H1 (cell line): Measurements from ENCODE around the gene SH3GL1. TPM values are rescaled to one million over a fixed set of nuclear protein-coding genes. Genes with fewer than 3 reads are reported as not detected.

Experiments used
- CTCF ChIA-PET: fragments of 300-600 bp; sonication (Branson Sonifier 250); formaldehyde crosslinking; loops from one replicate; lab custom pipeline; 2021; ENCODE audit not compliant: partially characterized antibody; lab: Charles Lee
- POLR2A ChIA-PET: fragments of 300-600 bp; sonication (Branson Sonifier 250); formaldehyde crosslinking; loops from one replicate; lab custom pipeline; 2021; ENCODE audit warnings: inconsistent platforms; ENCODE audit not compliant: partially characterized antibody; lab: Charles Lee
- DNase-seq, 2 experiments: peaks; one replicate each; pipeline versions ENCODE4 v3.0.0 to v3.0.0-alpha.2; 2010 to 2022; ENCODE audit warnings: low spot score in 2 of 2, low read depth in 1 of 2, mixed read lengths in 1 of 2
- FAIRE-seq: peaks from 2 replicates; lab custom pipeline; 2011; peaks lifted over from hg19 to GRCh38; lab: Jason Lieb, UNC
- H2AFZ ChIP-seq: 2 replicates; pipeline ENCODE4 v1.8.1; 2012; ENCODE audit warnings: low read length, inconsistent platforms
- H2AK5ac ChIP-seq: 2 replicates; pipeline ENCODE4 v1.6.1; 2013; ENCODE audit warnings: low read depth, low read length
- H2BK120ac ChIP-seq: replicated peaks from 2 replicates; pipeline ENCODE3; 2013; ENCODE audit warnings: low read depth, low read length, inconsistent platforms
- H2BK12ac ChIP-seq: 2 replicates; pipeline ENCODE4 v1.6.1; 2013; ENCODE audit warnings: low read depth, low read length
- H2BK15ac ChIP-seq: 2 replicates; pipeline ENCODE4 v1.6.1; 2013; ENCODE audit warnings: low read length
- H2BK20ac ChIP-seq: 2 replicates; pipeline ENCODE4 v1.6.1; 2013; ENCODE audit warnings: low read length
- H2BK5ac ChIP-seq: 2 replicates; pipeline ENCODE4 v1.6.1; 2013; ENCODE audit warnings: low read depth, low read length
- H3K14ac ChIP-seq: 2 replicates; pipeline ENCODE4 v1.6.1; 2013; ENCODE audit warnings: inconsistent platforms; ENCODE audit not compliant: insufficient read length
- H3K18ac ChIP-seq: 2 replicates; pipeline ENCODE4 v1.6.1; 2013; ENCODE audit warnings: low read length; ENCODE audit errors: extremely low read depth
- H3K23ac ChIP-seq: 2 replicates; pipeline ENCODE4 v1.6.1; 2013; ENCODE audit warnings: inconsistent platforms; ENCODE audit not compliant: insufficient read length
- H3K23me2 ChIP-seq: 2 replicates; pipeline ENCODE4 v1.6.1; 2013; ENCODE audit warnings: low read depth, low read length
- H3K27ac ChIP-seq: 2 replicates; pipeline ENCODE4 v1.6.1; 2011; ENCODE audit warnings: low read depth, low read length, inconsistent platforms
- H3K27me3 ChIP-seq, 4 experiments: replicated peaks in 1 of 4; 1 replicate in 1 of 4; 2 replicates in 3 of 4; pipeline versions ENCODE4 v1.6.1 to v1.8.1; 2011 to 2013; ENCODE audit warnings: low read length in 3 of 4, mild to moderate bottlenecking in 3 of 4, inconsistent platforms in 2 of 4, mixed read lengths in 2 of 4, moderate library complexity in 1 of 4; ENCODE audit not compliant: control insufficient read depth in 3 of 4, insufficient read depth in 3 of 4; ENCODE audit errors: extremely low read depth in 1 of 4
- H3K36me3 ChIP-seq, 4 experiments: 2 replicates each; pipeline versions ENCODE4 v1.6.1 to v1.8.1; 2011 to 2013; ENCODE audit warnings: mild to moderate bottlenecking in 4 of 4, low read length in 3 of 4, moderate library complexity in 2 of 4, control low read depth in 1 of 4, inconsistent platforms in 1 of 4; ENCODE audit not compliant: insufficient read depth in 4 of 4, control insufficient read depth in 2 of 4
- H3K4ac ChIP-seq: replicated peaks from 2 replicates; pipeline ENCODE3; 2013; ENCODE audit warnings: low read length, low read depth, mixed read lengths, inconsistent platforms; ENCODE audit not compliant: insufficient read length
- H3K4me1 ChIP-seq, 4 experiments: replicated peaks in 1 of 4; 1 replicate in 1 of 4; 2 replicates in 3 of 4; pipeline versions ENCODE4 v1.6.1 to v1.8.1; 2011 to 2013; ENCODE audit warnings: low read length in 3 of 4, inconsistent platforms in 2 of 4, mixed read lengths in 1 of 4; ENCODE audit not compliant: insufficient read depth in 4 of 4, control insufficient read depth in 3 of 4
- H3K4me2 ChIP-seq, 2 experiments: 2 replicates each; pipeline versions ENCODE4 v1.6.1 to v1.8.1; 2011 to 2013; ENCODE audit warnings: low read depth in 2 of 2, low read length in 2 of 2, control low read depth in 1 of 2, inconsistent platforms in 1 of 2, mild to moderate bottlenecking in 1 of 2; ENCODE audit not compliant: insufficient read depth in 1 of 2
- H3K4me3 ChIP-seq, 4 experiments: fragments of 200-600, 300-600 bp in 1 of 4; sonication (generic), shearing (Covaris generic), sonication (Bioruptor Twin) in 1 of 4; 2 replicates each; pipeline versions ENCODE4 v1.5.1 to v1.8.1; 2011 to 2016; ENCODE audit warnings: low read length in 4 of 4, low read depth in 3 of 4, control low read depth in 2 of 4, inconsistent platforms in 2 of 4, mild to moderate bottlenecking in 2 of 4, mixed read lengths in 1 of 4, moderate library complexity in 1 of 4; ENCODE audit not compliant: insufficient read depth in 2 of 4; ENCODE audit errors: extremely low read depth in 1 of 4
- H3K56ac ChIP-seq: replicated peaks from 2 replicates; pipeline ENCODE3; 2013; ENCODE audit warnings: low read depth, mild to moderate bottlenecking, mixed read lengths, low read length, inconsistent platforms; ENCODE audit not compliant: insufficient read length
- H3K79me1 ChIP-seq: 2 replicates; pipeline ENCODE4 v1.6.1; 2013; ENCODE audit warnings: low read depth, low read length, control low read depth
- H3K79me2 ChIP-seq, 2 experiments: 2 replicates each; pipeline versions ENCODE4 v1.6.1 to v1.8.1; 2012 to 2013; ENCODE audit warnings: low read length in 2 of 2, mild to moderate bottlenecking in 2 of 2, inconsistent platforms in 1 of 2; ENCODE audit not compliant: insufficient read depth in 2 of 2, control insufficient read depth in 1 of 2
- H3K9ac ChIP-seq, 4 experiments: replicated peaks in 1 of 4; 1 replicate in 1 of 4; 2 replicates in 3 of 4; pipeline versions ENCODE4 v1.6.1 to v1.8.1; 2011 to 2013; ENCODE audit warnings: low read depth in 3 of 4, low read length in 3 of 4, control low read depth in 2 of 4, mild to moderate bottlenecking in 2 of 4, moderate library complexity in 2 of 4, inconsistent platforms in 1 of 4; ENCODE audit errors: extremely low read depth in 1 of 4
- H3K9me3 ChIP-seq, 2 experiments: 2 replicates each; pipeline versions ENCODE4 v1.6.1 to v1.8.1; 2012 to 2013; ENCODE audit warnings: mild to moderate bottlenecking in 2 of 2, moderate library complexity in 2 of 2, control low read depth in 1 of 2, inconsistent platforms in 1 of 2, low read depth in 1 of 2, low read length in 1 of 2, mixed read lengths in 1 of 2; ENCODE audit not compliant: insufficient read depth in 2 of 2
- H4K20me1 ChIP-seq, 2 experiments: replicated peaks in 1 of 2; 2 replicates each; pipeline versions ENCODE3 to v1.8.1; 2011 to 2013; ENCODE audit warnings: inconsistent platforms in 2 of 2, low read length in 2 of 2, mild to moderate bottlenecking in 1 of 2; ENCODE audit not compliant: insufficient read depth in 2 of 2, control insufficient read depth in 1 of 2
- H4K5ac ChIP-seq: 2 replicates; pipeline ENCODE4 v1.6.1; 2013; ENCODE audit warnings: low read length, low read depth, mixed read lengths, inconsistent platforms; ENCODE audit not compliant: insufficient read length
- H4K8ac ChIP-seq: 2 replicates; pipeline ENCODE4 v1.8.0; 2013; ENCODE audit warnings: mild to moderate bottlenecking, moderate library complexity, low read length, inconsistent platforms; ENCODE audit not compliant: insufficient read depth; ENCODE audit errors: extremely low read depth
- H4K91ac ChIP-seq: replicated peaks from 2 replicates; pipeline ENCODE3; 2013; ENCODE audit warnings: low read length, mixed read lengths, inconsistent platforms; ENCODE audit not compliant: insufficient read length
- KDM1A ChIP-seq: fragments of 200-600, 300-600 bp; sonication (generic); IDR thresholded peaks from 2 replicates; pipeline ENCODE4 v1.7.1; 2016; ENCODE audit warnings: mild to moderate bottlenecking, low read length, borderline replicate concordance
- MAX ChIP-seq: IDR thresholded peaks from 2 replicates; pipeline ENCODE4 v1.6.1; 2012; ENCODE audit warnings: inconsistent platforms
- TAF7 ChIP-seq: optimal IDR thresholded peaks from 2 replicates; pipeline ENCODE3; 2011; ENCODE audit warnings: low read depth, mild to moderate bottlenecking, inconsistent platforms, low read length, moderate library complexity, borderline replicate concordance
- TBP ChIP-seq: IDR thresholded peaks from 2 replicates; pipeline ENCODE4 v1.6.1; 2011; ENCODE audit warnings: low read depth, low read length, improper control_type of control experiment
- whole genome bisulfite sequencing, 2 experiments: shearing (Covaris generic) in 1 of 2; methylation state at CpG; one replicate each; pipeline versions ENCODE4 v1.1.6 to v1.1.7; 2013 to 2015; ENCODE audit warnings: low lambda C conversion rate in 2 of 2, mixed read lengths in 2 of 2, inconsistent platforms in 1 of 2, low coverage in 1 of 2, missing lambda C conversion rate in 1 of 2; ENCODE audit not compliant: insufficient replicate concordance in 2 of 2, insufficient coverage in 1 of 2, insufficient read length in 1 of 2; ENCODE audit errors: extremely low coverage in 1 of 2, missing lambda C conversion rate in 1 of 2; 5-methylcytosine and 5-hydroxymethylcytosine counted together
- polyA plus RNA-seq, 7 experiments: library from polyadenylated mRNA; depleted of rRNA in 3 of 7; stranded (reverse) in 5 of 7; unstranded in 2 of 7; fragments of >200 nt in 5 of 7; fragments of 200-250 nt in 2 of 7; gene quantifications; 1 replicate in 5 of 7; 2 replicates in 1 of 7; 4 replicates in 1 of 7; pipeline versions ENCODE4 v1.2.1 to v1.2.3, GENCODE V29; 2011 to 2013; ENCODE audit warnings: missing spikeins in 2 of 7, mixed read lengths in 2 of 7
- total RNA-seq: library from RNA; stranded (reverse); fragmentation: NEBNext Ultra II Directional; extraction: Animal tissue kit (Norgen Biotek cat#: 25700); gene quantifications from 2 replicates; pipeline ENCODE4 v1.2.1, GENCODE V29; 2021

SH3GL1 gene
- total and polyA plus RNA-seq, 2 of the 8 experiments (the other 6 are each of a cell fraction or from before 2014, with no cell fraction given) = 81.5 to 102 TPM

GRCh38 chr19:4363571-4364304 lies 36.6 kb downstream of the SH3GL1 start:
- Histone ChIP-seq H2BK120ac (no peak overlapping the region), H3K9me3 (no peaks in the 10 kb centered on the region), H3K36me3 (peaks cover 8 to 16% (median 11%) of the 10 kb centered on the region in 4 experiments; a peak in 5 of 8 replicates), H3K27ac (no peak overlapping the region), H2AFZ (no peak overlapping the region), H2BK12ac (no peak overlapping the region), H3K4me2 (no peak overlapping the region), H3K18ac (no peak overlapping the region), H3K4me1 (peaks cover 0 to 16% (median 3%) of the 10 kb centered on the region in 4 experiments; a peak in 3 of 7 replicates), H3K79me2 (no peaks in the 10 kb centered on the region), H3K27me3 (no peaks in the 10 kb centered on the region), H3K23me2 (no peaks in the 10 kb centered on the region), H3K23ac (no peak overlapping the region), H2BK20ac (no peak overlapping the region), H3K79me1 (peaks cover 10% of the 10 kb centered on the region; the same call in 1 of the 2 replicates), H4K8ac (peak overlapping the region; percentile 62; the same call in 1 of the 2 replicates), H4K91ac (no peak overlapping the region), H2BK15ac (no peak overlapping the region), H3K14ac (no peak overlapping the region), H3K9ac (no peak overlapping the region), H2AK5ac (no peak overlapping the region), H3K4me3 (no peak overlapping the region), H4K5ac (no peak overlapping the region), H3K56ac (no peak overlapping the region), H3K4ac (no peak overlapping the region), H2BK5ac (peak overlapping the region; percentile 16; the same call in 1 of the 2 replicates), H4K20me1 (peaks cover 15 to 36% of the 10 kb centered on the region in 2 experiments)
- DNase-seq (peak in 1 of 2 experiments; percentile 45), FAIRE-seq (no peak)
- WGBS, 2 experiments = 93% methylated on average over 25 of the region's 26 CpGs; no CpG with 5 or more reads in 1 of the 2 experiments
- ChIA-PET CTCF (interaction anchor here (0.7 to 4.4 kb wide), 19 partner anchors 9 to 273 kb away, joined by 3 to 42 read pairs (median 4); partner anchors contain the start of genes CHAF1A and SH3GL1), POLR2A (interaction anchor here (1.2 to 13.0 kb wide), 12 partner anchors 8 to 379 kb away, joined by 3 to 72 read pairs (median 4); partner anchors contain the start of genes CHAF1A, EEF2, MPND and SH3GL1)
- TF ChIP-seq TBP = no peak
- no peak for TF ChIP-seq KDM1A
- no peak for TF ChIP-seq TAF7
- TF ChIP-seq MAX = no peak
